Body of pancreas (tissue), 4 donors: ENCODE data around the gene KCNJ11.

Experiments used
- POLR2A ChIP-seq, 3 donors: fragments of 450-650 bp; IDR thresholded peaks; one replicate each; pipeline ENCODE4 v1.6.1; 2016; ENCODE audit warnings: antibody characterized with exemption in 3 of 3, mild to moderate bottlenecking in 2 of 3
- TF ChIP-seq, protein P1 (sequence below), 7 experiments: fragments of 450-650 bp in 4 of 7; fragments of 200-600 bp in 3 of 7; sonication (generic) in 3 of 7; IDR thresholded peaks; one replicate each; pipeline ENCODE4 v1.5.1; 2016 to 2019; ENCODE audit warnings: antibody characterized with exemption in 7 of 7

GRCh38 chr11:17401841-17402240 lies 13.4 kb upstream of the KCNJ11 start:
- no peak for TF ChIP-seq POLR2A (IDR thresholded peaks at IDR 0.05)
- TF ChIP-seq, protein P1, sequence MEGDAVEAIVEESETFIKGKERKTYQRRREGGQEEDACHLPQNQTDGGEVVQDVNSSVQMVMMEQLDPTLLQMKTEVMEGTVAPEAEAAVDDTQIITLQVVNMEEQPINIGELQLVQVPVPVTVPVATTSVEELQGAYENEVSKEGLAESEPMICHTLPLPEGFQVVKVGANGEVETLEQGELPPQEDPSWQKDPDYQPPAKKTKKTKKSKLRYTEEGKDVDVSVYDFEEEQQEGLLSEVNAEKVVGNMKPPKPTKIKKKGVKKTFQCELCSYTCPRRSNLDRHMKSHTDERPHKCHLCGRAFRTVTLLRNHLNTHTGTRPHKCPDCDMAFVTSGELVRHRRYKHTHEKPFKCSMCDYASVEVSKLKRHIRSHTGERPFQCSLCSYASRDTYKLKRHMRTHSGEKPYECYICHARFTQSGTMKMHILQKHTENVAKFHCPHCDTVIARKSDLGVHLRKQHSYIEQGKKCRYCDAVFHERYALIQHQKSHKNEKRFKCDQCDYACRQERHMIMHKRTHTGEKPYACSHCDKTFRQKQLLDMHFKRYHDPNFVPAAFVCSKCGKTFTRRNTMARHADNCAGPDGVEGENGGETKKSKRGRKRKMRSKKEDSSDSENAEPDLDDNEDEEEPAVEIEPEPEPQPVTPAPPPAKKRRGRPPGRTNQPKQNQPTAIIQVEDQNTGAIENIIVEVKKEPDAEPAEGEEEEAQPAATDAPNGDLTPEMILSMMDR (IDR thresholded peaks at IDR 0.05) = no peak
